Occipital lobe (tissue), 2 donors: ENCODE results near the gene PLEKHA6. TPM values are rescaled to one million over a fixed set of nuclear protein-coding genes. Genes with fewer than 3 reads are reported as not detected.
"Not testable (repeated sequence)": the region's sequence is repeated elsewhere in the genome, so short reads cannot be mapped to it uniquely, and the experiment has no call there.

Experiments used
- DNase-seq: peaks from one replicate; lab custom pipeline; 2025; lab: John Stamatoyannopoulos, UW
- total RNA-seq: library from RNA; depleted of rRNA; stranded (reverse); fragments of >200 nt; gene quantifications from one replicate; pipeline ENCODE4 v1.2.3, GENCODE V29; 2014

Gene PLEKHA6
- total RNA-seq, 1 donor from 2014 or later: 7.5 TPM

DNA sequence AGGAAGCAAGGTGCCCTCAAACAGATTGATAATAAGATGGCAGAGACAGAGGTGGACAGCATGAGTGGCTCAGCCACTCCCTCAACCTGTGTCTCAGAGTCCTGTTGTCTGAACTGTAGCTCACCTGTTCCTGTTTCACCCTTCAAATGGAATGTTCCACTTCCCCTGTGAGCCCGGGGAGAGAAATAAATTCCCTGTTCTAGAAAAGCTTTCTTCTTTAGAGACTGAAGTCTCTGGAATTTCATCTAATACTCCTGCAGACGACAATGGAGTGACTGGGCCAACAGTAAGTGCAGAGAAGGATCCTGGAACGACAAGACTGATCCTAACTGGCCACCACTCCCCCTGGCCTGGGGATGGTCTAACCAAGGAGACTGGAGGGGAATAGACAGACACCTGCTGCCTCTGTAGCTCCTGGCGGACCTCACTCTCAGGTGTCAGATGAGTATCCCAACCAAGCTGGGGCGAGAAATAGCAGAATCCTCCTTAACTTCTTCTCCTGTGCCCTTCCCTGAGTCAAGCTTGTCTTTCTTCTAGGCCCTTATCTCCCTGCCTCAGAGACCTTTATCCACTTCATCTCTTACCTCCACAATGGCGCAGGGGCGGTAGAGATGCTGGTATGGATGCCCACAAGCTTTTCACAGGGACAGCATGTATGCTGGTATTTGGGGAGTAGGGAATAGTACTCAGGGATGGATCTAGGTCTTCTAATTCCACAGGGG is 45.4 kb downstream of the PLEKHA6 start:
- DNase-seq: no peak

DNA sequence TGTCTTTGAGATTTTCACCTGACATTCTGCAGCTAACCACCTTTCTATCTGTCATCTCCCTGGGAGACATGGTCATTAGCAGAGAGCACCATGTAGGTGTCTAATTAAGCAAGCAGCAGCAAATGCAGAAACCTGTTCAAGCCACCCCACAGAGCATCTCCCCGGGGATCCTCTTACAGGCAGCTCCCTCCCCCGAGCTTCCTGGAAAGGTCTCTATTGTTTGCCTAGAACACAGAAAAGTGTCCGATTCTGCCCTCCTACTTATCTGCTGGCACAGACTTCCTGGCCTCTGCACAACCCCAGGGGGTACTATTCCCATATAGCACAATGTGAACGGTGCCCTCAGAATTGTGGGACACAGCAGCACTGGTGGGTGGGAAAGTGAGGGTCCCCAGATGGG is 46.1 kb downstream of the PLEKHA6 start:
- DNase-seq: no peak

DNA sequence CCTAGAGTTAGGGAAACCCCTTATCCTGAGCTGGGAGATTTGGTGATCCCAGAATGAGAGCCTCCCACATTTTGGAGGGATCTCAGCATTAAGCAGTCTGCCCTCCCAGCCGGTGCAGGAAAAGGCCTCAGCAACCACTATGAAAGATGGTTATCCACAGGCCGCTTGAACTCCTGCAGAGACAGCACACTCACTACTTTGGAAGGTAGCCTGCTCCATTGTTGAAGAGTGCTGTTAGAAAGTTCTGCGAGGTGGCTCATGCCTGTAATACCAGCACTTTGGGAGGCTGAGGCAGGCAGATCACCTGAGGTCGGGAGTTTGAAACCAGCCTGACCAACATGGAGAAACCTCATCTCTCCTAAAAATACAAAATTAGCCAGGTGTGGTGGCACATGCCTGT is 48.8 kb downstream of the PLEKHA6 start:
- DNase-seq: not testable (repeated sequence)

DNA sequence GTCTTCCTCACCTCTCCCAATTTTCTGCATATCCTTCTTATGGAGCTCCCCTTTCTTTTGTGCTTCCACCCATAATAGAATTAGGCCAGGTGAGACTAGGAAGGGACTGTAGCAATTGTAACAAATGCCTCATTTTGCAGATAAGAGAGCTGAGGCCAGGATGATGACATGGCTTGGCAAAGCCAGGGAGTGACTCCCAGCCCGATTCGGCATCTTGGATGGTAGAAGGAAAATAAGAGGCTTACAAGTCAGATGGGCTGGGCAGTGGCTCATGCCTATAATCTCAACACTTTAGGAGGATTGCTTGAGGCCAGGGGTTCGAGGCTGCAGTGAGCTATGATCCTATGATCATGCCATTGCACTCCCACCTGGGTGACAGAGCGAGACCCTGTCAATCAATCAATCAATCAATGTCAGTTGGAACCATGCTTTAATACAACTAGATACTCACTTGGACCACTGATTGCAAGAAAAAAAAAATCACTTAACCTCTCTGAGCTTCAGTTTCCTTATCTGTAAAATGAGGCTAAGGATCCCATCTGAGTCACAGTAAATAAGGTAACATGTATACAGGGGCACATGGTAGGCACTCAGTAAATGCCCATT is 51.6 kb downstream of the PLEKHA6 start:
- DNase-seq: no peak

GRCh38 chr1:204307334-204307883 is 52.3 kb downstream of the PLEKHA6 start:
- DNase-seq: peak; percentile 52

GRCh38 chr1:204306076-204306475 is 53.7 kb downstream of the PLEKHA6 start:
- DNase-seq: peak; percentile 32

GRCh38 chr1:204304067-204304466 is 55.7 kb downstream of the PLEKHA6 start:
- DNase-seq: no peak

DNA sequence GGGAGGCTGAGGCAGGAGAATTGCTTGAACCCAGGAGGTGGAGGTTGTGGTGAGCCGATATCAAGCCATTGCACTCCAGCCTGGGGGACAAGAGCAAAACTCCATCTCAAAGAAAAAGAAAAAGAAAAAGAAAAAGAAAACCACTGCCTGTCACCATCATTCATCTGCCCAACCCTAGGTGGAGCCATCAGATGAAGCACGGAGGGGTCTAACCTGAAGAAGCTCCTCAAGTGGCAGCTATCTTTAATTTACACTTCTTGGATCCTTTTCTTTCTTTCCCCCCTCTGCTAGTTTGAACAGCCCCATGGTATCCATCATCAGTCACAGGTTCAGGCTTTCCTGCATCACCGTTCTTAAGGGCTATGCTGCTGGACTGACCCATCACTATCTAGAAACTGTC is 57.0 kb downstream of the PLEKHA6 start:
- DNase-seq: no peak

DNA sequence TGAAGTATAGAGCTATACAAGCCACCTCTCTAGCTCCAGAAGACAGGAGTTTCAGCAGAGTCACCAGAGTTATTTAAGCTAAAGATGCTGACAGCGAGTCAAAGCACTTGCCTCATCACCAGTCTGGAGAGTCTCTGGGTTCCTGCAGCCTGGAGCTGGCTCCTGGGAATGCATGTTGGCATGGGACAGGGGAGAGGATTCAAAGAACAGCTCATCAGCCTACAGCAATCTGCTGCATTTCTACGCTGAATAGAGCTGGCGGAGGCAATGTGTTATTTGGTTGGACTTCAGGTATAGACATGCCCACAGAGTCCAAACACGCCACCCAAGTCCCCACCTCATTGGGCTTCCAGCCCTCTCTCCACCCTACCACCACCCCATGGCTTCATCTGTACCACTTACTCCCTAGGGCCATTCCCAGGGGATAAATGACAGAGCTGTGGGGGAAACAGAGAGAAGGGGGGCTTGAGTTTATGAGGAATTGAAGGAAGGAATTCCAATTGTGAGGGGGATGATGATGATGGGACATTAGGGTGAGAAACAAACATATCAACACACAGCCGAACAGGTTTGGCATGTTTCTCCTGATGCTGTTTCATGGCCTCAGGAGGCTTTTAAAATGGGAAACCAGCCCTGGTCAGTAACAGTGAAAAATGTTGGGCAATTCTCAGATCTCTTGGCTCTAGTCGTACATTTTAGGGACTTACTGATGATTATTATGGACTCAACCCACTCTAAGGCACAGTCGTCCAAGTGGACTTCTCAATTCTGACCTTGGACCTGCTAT is 58.4 kb downstream of the PLEKHA6 start:
- DNase-seq: peak; percentile 46

DNA sequence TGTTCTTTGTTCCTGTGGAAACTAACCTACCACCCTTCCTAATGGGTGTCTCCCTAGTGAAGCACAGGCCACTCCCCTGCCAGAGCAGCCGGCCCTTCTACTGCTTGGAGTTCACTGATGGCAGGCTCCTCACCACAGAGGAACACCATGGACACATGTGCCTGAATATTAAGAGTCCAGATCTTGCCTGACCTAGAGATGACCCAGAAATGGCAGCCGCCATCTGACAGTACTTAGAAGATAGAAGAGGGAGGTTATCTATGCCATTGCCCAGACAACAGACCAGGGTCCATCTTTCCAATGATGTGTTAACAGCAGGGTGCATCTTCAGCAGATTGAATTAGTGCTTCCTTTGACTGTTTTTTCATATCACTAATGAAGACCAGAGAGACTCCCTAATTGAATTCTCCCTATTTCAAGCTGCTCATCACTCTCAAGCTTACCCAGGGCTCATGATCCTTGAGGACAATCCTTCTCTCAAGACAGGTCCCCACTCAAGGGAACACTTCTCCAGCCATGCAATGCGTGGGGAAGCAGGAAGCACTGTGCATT is 59.8 kb downstream of the PLEKHA6 start:
- DNase-seq: no peak

- no peak for DNase-seq
These were observed 63.2 kb downstream of the PLEKHA6 start for GRCh38 chr1:204296431-204296988.

GRCh38 chr1:204295671-204296070 is 64.1 kb downstream of the PLEKHA6 start:
- DNase-seq: no peak

GRCh38 chr1:204294357-204294756 is 65.4 kb downstream of the PLEKHA6 start:
- no peak for DNase-seq

DNA sequence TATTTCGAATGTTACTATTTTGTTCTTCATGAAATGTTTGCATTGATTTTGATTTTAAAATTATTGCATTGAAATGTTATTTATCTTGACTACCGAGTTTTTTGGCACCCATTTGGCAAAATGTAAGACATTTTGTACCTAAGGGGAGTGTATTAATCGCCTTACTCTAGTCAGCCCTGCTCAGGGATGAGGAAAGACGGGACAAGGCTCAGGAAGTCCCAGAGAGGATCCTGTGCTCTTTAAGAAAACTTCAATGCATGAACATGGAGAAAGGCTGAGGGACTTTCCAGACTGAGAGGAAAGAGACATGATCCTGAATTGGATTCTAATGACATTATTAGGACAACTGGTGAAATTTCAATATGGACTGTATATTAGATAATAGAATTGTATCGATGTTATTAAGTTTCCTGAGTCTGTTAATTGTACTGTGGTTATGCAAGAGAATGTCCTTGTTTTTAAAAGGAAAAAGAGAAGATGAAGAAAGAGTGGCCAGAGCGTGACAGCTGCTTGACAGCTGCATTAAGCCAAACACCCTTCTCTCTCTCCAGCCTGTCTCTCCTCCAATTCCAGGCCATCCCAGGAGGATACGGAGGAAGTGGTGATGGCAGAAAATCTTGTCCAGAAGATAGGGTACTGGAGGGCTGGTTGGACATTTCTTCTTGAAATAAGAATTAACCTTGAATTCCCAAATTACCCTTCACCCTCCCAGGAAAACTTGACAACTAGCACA is 66.0 kb downstream of the PLEKHA6 start:
- DNase-seq: no peak

DNA sequence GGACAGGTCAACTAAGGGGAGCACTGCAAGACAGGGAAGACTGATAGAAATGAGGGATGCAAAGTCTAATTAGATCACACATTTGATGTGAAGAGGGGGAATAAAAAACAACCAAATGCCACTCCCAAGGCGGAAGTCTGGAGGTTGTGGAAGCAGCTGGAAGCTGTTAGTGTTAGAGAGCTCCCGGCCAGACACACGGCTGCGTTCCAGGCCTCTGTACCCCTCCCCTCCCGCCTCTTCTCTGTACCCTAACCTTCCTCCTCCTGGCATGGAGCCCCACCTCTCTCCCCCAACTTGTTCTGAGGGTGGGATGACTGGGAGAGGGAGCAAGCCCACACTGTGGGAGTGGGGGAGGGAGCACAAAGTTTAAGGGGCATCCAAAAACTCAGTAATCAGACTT is 67.0 kb downstream of the PLEKHA6 start:
- DNase-seq: no peak

GRCh38 chr1:204289280-204289679 is 70.4 kb downstream of the PLEKHA6 start:
- no peak for DNase-seq

DNA sequence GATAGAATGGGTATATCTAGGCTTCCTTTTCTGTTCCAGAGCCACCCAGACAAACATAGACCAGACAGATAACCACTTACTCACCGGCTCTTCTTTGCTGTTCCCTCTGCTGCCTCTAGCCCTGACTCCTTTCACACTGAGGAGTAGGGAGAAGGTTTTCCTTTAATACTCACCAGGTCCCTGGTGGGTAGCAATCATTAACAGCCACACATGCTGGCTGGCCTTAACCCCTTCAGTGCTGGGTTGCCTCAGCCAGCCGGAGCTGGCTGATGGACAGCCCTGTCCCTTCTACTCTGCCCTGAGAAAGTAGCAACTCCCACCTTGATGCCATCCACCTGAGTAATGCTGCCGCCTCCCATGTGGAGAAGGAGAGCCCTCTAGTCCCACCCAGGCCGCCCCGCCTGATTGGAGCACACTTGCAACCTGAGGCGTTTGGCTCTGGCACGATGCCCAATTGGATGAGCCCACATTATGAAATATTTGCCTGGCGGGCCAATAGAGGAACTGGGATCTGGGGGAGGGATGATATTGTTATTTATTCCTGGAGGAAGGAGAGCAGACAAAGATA is 71.6 kb downstream of the PLEKHA6 start:
- no peak for DNase-seq

DNA sequence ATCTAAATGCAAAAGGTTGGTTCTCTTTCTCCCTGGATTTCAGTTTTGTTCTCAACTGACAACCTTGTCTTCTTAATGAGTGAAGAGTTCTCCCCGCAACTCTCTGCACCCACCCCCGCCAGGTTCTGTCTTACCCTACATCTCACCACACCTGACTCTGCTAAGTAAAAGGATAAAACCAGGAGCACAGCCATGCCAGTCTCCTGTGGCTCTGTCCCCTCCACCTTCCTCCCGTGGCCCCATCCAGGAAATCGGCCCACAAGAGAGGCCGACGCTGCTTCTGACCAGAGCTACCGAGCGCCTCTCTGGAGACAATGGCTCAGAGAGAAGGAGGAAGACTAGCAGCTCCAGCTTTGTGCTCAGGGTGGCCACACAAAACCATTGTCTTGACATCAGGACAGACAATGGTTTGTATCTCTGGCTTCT is 72.2 kb downstream of the PLEKHA6 start:
- no peak for DNase-seq

GRCh38 chr1:204286831-204287421 is 72.8 kb downstream of the PLEKHA6 start:
- DNase-seq: peak; percentile 26

GRCh38 chr1:204286315-204286714 is 73.4 kb downstream of the PLEKHA6 start:
- DNase-seq: no peak
